Stimulated activated naive B cell treated with anti-CD40 and anti-IgM and Interleukin-4, amounts not matched to agents 10 μg/mL and 1 μg/mL and 100 μg/mL, for 72 hours (primary cell): Measurements from ENCODE around the gene HDAC9.

Experiments
- ATAC-seq, 2 donors: fragments of 150-1000 bp; cut with Tn5 transposase; replicated peaks; 2 replicates each; pipeline ENCODE4 v1.10.0; 2021; ENCODE audit warnings: moderate library complexity in 1 of 2
- DNase-seq: peaks from one replicate; pipeline ENCODE4 v3.0.0; 2021
- H3K27ac Mint-ChIP-seq: one replicate; pipeline ENCODE4 v1.8.0; 2022; ENCODE audit warnings: mild to moderate bottlenecking, mixed read lengths
- H3K27me3 Mint-ChIP-seq, 2 donors: one replicate each; pipeline ENCODE4 v1.8.0; 2022; ENCODE audit warnings: mixed read lengths in 2 of 2
- H3K36me3 Mint-ChIP-seq, 2 donors: one replicate each; pipeline ENCODE4 v1.8.0; 2022; ENCODE audit warnings: mixed read lengths in 2 of 2, mild to moderate bottlenecking in 1 of 2
- H3K4me1 Mint-ChIP-seq, 2 donors: one replicate each; pipeline ENCODE4 v1.8.0; 2022; ENCODE audit warnings: mixed read lengths in 2 of 2, mild to moderate bottlenecking in 1 of 2
- H3K4me3 Mint-ChIP-seq, 2 donors: one replicate each; pipeline ENCODE4 v1.8.0; 2022; ENCODE audit warnings: mild to moderate bottlenecking in 2 of 2, mixed read lengths in 2 of 2, moderate library complexity in 1 of 2
- H3K9me3 Mint-ChIP-seq, 2 donors: one replicate each; pipeline ENCODE4 v1.8.0; 2022; ENCODE audit warnings: mixed read lengths in 2 of 2, mild to moderate bottlenecking in 1 of 2

Gene HDAC9

GRCh38 chr7:18521945-18522566 is 26.5 kb downstream of the HDAC9 start:
- H3K4me1 Mint-ChIP-seq = peaks cover 45 to 77% of the 10 kb centered on the region in 2 donors
- peak overlapping the region; percentile 91 for H3K27ac Mint-ChIP-seq
- ATAC-seq = peak; percentile 56 to 58
- DNase-seq = no peak
- H3K36me3 Mint-ChIP-seq = peaks cover 40 to 55% of the 10 kb centered on the region in 2 donors
- peaks cover 0 to 11% of the 10 kb centered on the region in 2 donors for H3K9me3 Mint-ChIP-seq
- H3K4me3 Mint-ChIP-seq = peak overlapping the region; percentile 7 to 62
- no peaks in the 10 kb centered on the region for H3K27me3 Mint-ChIP-seq

DNA sequence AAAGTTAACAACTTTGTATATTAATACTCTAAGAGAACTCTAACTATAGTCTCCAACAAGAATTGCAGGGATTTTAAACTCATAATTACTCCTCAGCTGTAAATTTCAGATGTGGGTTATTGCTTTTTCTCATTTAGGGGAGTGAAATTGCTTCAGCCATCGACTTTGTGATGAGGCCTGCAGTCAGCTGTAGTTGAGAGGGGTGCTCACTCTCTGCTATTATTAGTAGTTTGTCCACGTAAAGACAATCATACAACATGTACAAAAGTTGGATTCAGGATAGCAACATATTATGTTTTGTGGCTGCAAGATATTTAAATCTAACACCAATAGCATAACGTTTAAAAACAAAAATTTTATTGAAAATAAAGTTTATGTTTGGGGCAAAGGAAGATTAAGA is 28.7 kb downstream of the HDAC9 start:
- Mint-ChIP-seq H3K4me1 (peaks cover 40 to 69% of the 10 kb centered on the region in 2 donors), H3K9me3 (peaks cover 0 to 8% of the 10 kb centered on the region in 2 donors), H3K36me3 (peaks cover 27 to 43% of the 10 kb centered on the region in 2 donors), H3K27ac (no peak overlapping the region), H3K4me3 (no peak overlapping the region), H3K27me3 (no peaks in the 10 kb centered on the region)
- no peak for ATAC-seq
- no peak for DNase-seq

DNA sequence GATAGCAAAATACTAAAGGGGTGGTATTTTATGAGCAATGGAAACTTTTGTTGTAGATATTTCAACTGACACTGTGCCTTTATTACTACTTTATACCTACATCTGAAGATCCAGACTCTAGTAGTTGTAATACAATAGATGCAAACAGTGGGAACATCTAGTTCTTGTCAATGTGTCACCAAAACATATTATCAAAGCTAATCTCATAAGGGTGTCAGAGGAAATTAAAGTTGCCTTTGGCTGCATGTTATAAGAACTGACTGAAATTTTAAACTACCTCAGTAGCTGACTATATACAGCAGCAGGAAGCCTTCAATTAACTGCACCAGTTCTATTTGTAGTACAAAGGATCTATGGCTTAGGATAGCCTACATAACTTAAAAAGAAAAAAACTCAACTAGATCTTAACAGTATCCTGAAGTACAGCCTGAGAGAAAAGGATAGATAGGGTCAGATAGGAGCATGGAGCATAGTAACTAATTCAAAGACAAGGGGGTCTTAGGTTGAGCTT is 30.9 kb downstream of the HDAC9 start:
- peaks cover 37 to 67% of the 10 kb centered on the region in 2 donors for H3K4me1 Mint-ChIP-seq
- peak overlapping the region; percentile 83 for H3K27ac Mint-ChIP-seq
- H3K9me3 Mint-ChIP-seq = peaks cover 0 to 8% of the 10 kb centered on the region in 2 donors
- no peaks in the 10 kb centered on the region for H3K27me3 Mint-ChIP-seq
- peaks cover 24 to 40% of the 10 kb centered on the region in 2 donors for H3K36me3 Mint-ChIP-seq
- H3K4me3 Mint-ChIP-seq = peak overlapping the region; percentile 38 to 58
- ATAC-seq = no peak
- DNase-seq = no peak

GRCh38 chr7:18529239-18529638 is 33.7 kb downstream of the HDAC9 start:
- ATAC-seq (no peak), DNase-seq (no peak)
- Mint-ChIP-seq H3K4me3 (no peak overlapping the region), H3K36me3 (peaks cover 23 to 35% of the 10 kb centered on the region in 2 donors), H3K27me3 (no peaks in the 10 kb centered on the region), H3K9me3 (peaks cover 0 to 4% of the 10 kb centered on the region in 2 donors), H3K27ac (peak overlapping the region; percentile 57), H3K4me1 (peaks cover 36 to 65% of the 10 kb centered on the region in 2 donors)

DNA sequence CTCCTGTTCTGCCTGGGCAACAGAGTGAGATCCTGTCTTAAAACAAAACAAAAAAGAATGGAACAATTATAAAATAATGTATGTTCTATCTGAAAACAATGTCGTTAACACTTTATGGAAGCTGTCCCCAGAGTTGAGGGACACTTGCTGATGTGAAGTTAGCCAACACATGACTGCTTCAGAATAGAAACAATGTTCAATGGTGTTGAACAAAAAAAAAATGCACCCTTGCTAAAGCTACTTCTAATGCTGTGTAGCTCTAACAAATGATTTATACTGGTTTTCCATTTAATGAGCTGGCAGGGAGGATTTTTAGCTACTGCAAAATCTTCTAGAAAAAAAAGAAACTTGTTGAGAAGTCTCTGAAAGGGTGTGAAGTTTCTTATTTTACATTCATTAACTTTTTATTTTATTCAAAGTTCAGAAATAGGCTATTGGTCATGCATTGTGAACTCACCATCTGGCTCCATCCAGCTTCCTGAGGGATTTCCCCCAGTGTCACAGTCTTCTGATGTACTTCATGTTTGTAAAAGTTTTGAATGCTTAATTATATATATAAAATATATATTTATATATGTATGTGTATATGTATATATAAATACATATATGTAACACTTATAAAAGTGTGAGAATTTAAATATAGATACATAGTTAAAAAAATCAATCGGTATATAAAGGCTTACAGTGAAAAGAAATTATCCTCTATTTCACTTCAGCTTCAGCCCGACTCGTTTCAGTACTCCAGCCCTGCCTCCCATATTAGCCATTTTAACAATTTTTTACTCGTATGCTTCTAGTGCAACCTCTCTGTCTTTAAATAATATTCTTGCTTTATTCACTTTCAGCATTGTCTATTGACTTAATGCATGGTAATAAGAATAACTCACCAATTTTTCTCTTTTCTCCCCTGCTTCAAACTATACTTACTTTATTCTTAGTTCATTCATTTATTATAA is 35.0 kb downstream of the HDAC9 start:
- Mint-ChIP-seq H3K4me1 (peaks cover 42 to 69% of the 10 kb centered on the region in 2 donors), H3K27ac (peak overlapping the region; percentile 84), H3K27me3 (no peaks in the 10 kb centered on the region), H3K36me3 (peaks cover 22 to 39% of the 10 kb centered on the region in 2 donors), H3K9me3 (peaks cover 0 to 4% of the 10 kb centered on the region in 2 donors), H3K4me3 (peak overlapping the region; percentile 71 to 77)
- ATAC-seq = peak; percentile 92 to 94
- DNase-seq = peak; percentile 37

GRCh38 chr7:18531539-18531938 is 36.0 kb downstream of the HDAC9 start:
- Mint-ChIP-seq H3K9me3 (peaks cover 0 to 4% of the 10 kb centered on the region in 2 donors), H3K4me3 (peak overlapping the region; percentile 33 to 60), H3K36me3 (peaks cover 22 to 38% of the 10 kb centered on the region in 2 donors), H3K27me3 (no peaks in the 10 kb centered on the region), H3K4me1 (peaks cover 43 to 68% of the 10 kb centered on the region in 2 donors), H3K27ac (peak overlapping the region; percentile 85)
- no peak for ATAC-seq
- no peak for DNase-seq

DNA sequence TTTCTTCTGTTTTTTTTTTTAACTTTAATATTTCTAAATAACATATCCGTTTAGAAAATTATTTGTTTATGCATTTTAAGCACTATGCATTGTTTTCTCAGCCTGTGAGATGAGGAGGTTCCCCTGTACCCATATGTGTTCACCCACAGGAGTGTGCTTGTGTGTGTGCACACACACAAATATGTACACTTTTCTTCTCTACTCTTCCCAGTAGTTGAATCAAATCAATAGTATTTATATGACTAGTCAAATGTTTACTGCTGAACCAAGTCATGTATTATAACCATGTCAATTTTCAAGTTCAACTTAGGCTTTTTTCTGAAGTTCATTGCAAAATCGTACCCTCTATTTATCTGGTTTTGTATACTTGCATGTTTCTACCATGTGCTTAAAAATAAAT is 37.3 kb downstream of the HDAC9 start:
- H3K27ac Mint-ChIP-seq = peak overlapping the region; percentile 52
- peaks cover 26 to 41% of the 10 kb centered on the region in 2 donors for H3K36me3 Mint-ChIP-seq
- H3K4me3 Mint-ChIP-seq = peak overlapping the region; percentile 37 to 64
- DNase-seq (no peak), ATAC-seq (peak in 1 of 2 donors; percentile 44)
- H3K27me3 Mint-ChIP-seq = no peaks in the 10 kb centered on the region
- peaks cover 0 to 4% of the 10 kb centered on the region in 2 donors for H3K9me3 Mint-ChIP-seq
- H3K4me1 Mint-ChIP-seq = peaks cover 46 to 72% of the 10 kb centered on the region in 2 donors

GRCh38 chr7:18534481-18534880 is 38.9 kb downstream of the HDAC9 start:
- no peak for ATAC-seq
- Mint-ChIP-seq H3K9me3 (peaks cover 0 to 4% of the 10 kb centered on the region in 2 donors), H3K4me3 (peak overlapping the region in 1 of 2 donors; percentile 63)

GRCh38 chr7:18535810-18536415 is 40.4 kb downstream of the HDAC9 start:
- DNase-seq = no peak
- peaks cover 54 to 78% of the 10 kb centered on the region in 2 donors for H3K4me1 Mint-ChIP-seq
- H3K36me3 Mint-ChIP-seq = peaks cover 30 to 46% of the 10 kb centered on the region in 2 donors
- no peak overlapping the region for H3K4me3 Mint-ChIP-seq
- H3K9me3 Mint-ChIP-seq = peaks cover 0 to 4% of the 10 kb centered on the region in 2 donors
- H3K27me3 Mint-ChIP-seq = no peaks in the 10 kb centered on the region
- no peak for ATAC-seq
- peak overlapping the region; percentile 4 for H3K27ac Mint-ChIP-seq

More at GRCh38 chr7:18534481-18534880, 38.9 kb downstream of the HDAC9 start:
- H3K4me1 Mint-ChIP-seq = peaks cover 55 to 79% of the 10 kb centered on the region in 2 donors
- H3K27ac Mint-ChIP-seq = peak overlapping the region; percentile 80
- no peak for DNase-seq
- H3K36me3 Mint-ChIP-seq = peaks cover 28 to 44% of the 10 kb centered on the region in 2 donors
- no peaks in the 10 kb centered on the region for H3K27me3 Mint-ChIP-seq

DNA sequence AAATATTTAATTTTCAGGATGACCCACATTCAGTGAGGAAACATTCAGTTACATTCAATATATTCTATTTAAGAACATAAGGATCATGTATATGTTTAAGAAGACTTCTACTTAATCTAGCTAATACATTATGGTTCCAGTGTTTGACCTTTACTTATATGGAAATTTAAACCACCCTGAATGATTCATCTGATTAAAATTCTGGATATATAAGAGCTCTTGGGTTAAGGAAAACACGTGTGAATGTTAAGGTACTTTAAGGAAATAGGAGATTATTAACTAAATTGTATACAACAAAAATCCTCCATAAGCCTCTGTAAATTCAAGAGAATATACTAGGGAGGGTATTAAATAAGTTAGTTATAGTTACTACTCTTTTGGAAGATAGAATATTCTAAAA is 40.9 kb downstream of the HDAC9 start:
- Mint-ChIP-seq H3K36me3 (peaks cover 32 to 49% of the 10 kb centered on the region in 2 donors), H3K9me3 (peaks cover 0 to 4% of the 10 kb centered on the region in 2 donors), H3K27me3 (no peaks in the 10 kb centered on the region), H3K4me3 (no peak overlapping the region), H3K4me1 (peaks cover 53 to 76% of the 10 kb centered on the region in 2 donors), H3K27ac (no peak overlapping the region)
- DNase-seq = no peak
- no peak for ATAC-seq

- ATAC-seq = peak; percentile 89
- Mint-ChIP-seq H3K4me1 (peaks cover 48 to 69% of the 10 kb centered on the region in 2 donors), H3K27me3 (no peaks in the 10 kb centered on the region), H3K9me3 (peaks cover 1 to 4% of the 10 kb centered on the region in 2 donors), H3K36me3 (peaks cover 27 to 42% of the 10 kb centered on the region in 2 donors), H3K4me3 (peak overlapping the region; percentile 53 to 63), H3K27ac (peak overlapping the region; percentile 92)
- no peak for DNase-seq
Measured at GRCh38 chr7:18538554-18539250, 43.2 kb downstream of the HDAC9 start.

DNA sequence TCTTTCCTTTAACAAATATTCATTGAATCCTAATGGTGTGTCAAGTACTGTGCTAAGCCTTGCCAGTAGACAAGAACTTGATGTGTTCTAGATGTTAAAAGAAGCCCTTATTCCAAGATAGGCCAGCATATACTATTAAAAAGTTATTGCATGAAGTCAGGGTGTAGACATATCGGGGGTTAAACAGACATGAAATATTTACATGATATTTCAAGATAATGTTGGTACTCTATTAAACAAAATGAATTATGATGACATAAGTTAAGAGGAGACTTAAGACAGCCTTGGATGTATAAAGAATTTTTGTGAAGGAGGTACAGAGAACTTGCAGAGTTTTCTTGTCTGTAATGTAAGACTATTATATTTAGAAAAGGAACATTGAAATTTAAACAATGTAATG is 44.8 kb downstream of the HDAC9 start:
- DNase-seq = no peak
- Mint-ChIP-seq H3K27me3 (no peaks in the 10 kb centered on the region), H3K4me1 (peaks cover 42 to 64% of the 10 kb centered on the region in 2 donors), H3K4me3 (no peak overlapping the region), H3K9me3 (peaks cover 5 to 11% of the 10 kb centered on the region in 2 donors), H3K27ac (no peak overlapping the region), H3K36me3 (peaks cover 29 to 45% of the 10 kb centered on the region in 2 donors)
- ATAC-seq = no peak

- Mint-ChIP-seq H3K4me1 (peaks cover 36 to 61% of the 10 kb centered on the region in 2 donors), H3K36me3 (peaks cover 29 to 49% of the 10 kb centered on the region in 2 donors), H3K27me3 (no peaks in the 10 kb centered on the region), H3K9me3 (peaks cover 5 to 11% of the 10 kb centered on the region in 2 donors), H3K27ac (no peak overlapping the region), H3K4me3 (no peak overlapping the region)
- DNase-seq = no peak
- no peak for ATAC-seq
Measured at GRCh38 chr7:18541181-18541870, 45.8 kb downstream of the HDAC9 start.
